ENCODE measurements around the gene BRINP3.

BRINP3 gene

DNA sequence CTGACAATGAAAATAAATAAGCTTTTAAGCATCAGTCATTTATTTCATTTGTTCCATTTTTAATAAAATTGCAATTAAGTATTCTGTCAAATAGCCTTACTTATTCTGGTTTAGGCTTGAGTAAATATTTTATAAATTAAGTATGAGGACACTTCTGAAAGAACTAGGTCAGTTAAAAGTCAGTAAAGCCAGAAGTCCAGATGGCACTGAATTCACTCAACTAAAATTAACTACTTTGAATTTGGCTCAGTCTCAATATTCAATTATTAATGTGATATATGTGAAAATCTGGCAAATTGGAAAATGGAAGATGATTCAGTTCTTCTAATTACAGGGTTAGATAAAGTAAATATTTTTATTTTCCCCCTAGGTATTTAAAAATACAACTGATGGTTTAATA is 174.2 kb downstream of the BRINP3 start:
- no peak overlapping the region for H2AFZ ChIP-seq (ENCODE audit: insufficient read depth, low read length, poor library complexity)
- no peak overlapping the region for H3K23ac ChIP-seq (ENCODE audit: low read length)
- no peaks in the 10 kb centered on the region for H3K27me3 ChIP-seq (ENCODE audit: insufficient read depth, low read length)
- no peak overlapping the region for H3K9ac ChIP-seq (ENCODE audit: low read length)
- H3K18ac ChIP-seq (ENCODE audit: low read length) = no peak overlapping the region
- no peaks in the 10 kb centered on the region for H3K9me3 ChIP-seq (ENCODE audit: insufficient read depth, low read depth, low read length)
- H3K79me1 ChIP-seq (ENCODE audit: low read length) = no peaks in the 10 kb centered on the region
- no peak overlapping the region for H3K4me3 ChIP-seq (ENCODE audit: low read depth, low read length)
- H3K36me3 ChIP-seq (ENCODE audit: control insufficient read depth in 1 of 2, insufficient read depth in 2 of 2, low read length in 2 of 2) = no peaks in the 10 kb centered on the region
- H2BK120ac ChIP-seq (ENCODE audit: insufficient read depth, low read length, poor library complexity) = no peak overlapping the region
- no peak overlapping the region for H2BK12ac ChIP-seq (ENCODE audit: low read length)
- H3K27ac ChIP-seq (ENCODE audit: low read depth, low read length) = no peak overlapping the region
- no peak overlapping the region for H2BK5ac ChIP-seq (ENCODE audit: low read depth, low read length, poor library complexity)
- H3K4me1 ChIP-seq (ENCODE audit: control insufficient read depth in 1 of 2, insufficient read depth in 2 of 2, low read length in 2 of 2) = no peaks in the 10 kb centered on the region
- H2AK5ac ChIP-seq (ENCODE audit: low read length) = no peak overlapping the region
- H3K79me2 ChIP-seq (ENCODE audit: control insufficient read depth, insufficient read depth, low read length, poor library complexity) = no peaks in the 10 kb centered on the region
- H4K8ac ChIP-seq (ENCODE audit: low read depth, low read length) = no peak overlapping the region
- DNase-seq = no peak
- H3K4ac ChIP-seq (ENCODE audit: low read depth, low read length) = no peak overlapping the region
- H4K12ac ChIP-seq (ENCODE audit: low read depth, low read length) = no peak overlapping the region
- no peak overlapping the region for H3K14ac ChIP-seq (ENCODE audit: low read length)
- no peak overlapping the region for H4K91ac ChIP-seq (ENCODE audit: low read depth, low read length)
- no peak overlapping the region for H3K4me2 ChIP-seq (ENCODE audit: low read length)

GRCh38 chr1:190296453-190296852 is 181.2 kb downstream of the BRINP3 start:
- H3K9ac ChIP-seq (ENCODE audit: low read length) = no peak overlapping the region
- no peak overlapping the region for H3K4ac ChIP-seq (ENCODE audit: low read depth, low read length)
- H2BK5ac ChIP-seq (ENCODE audit: low read depth, low read length, poor library complexity) = no peak overlapping the region
- no peaks in the 10 kb centered on the region for H3K36me3 ChIP-seq (ENCODE audit: control insufficient read depth in 1 of 2, insufficient read depth in 2 of 2, low read length in 2 of 2)
- H3K4me2 ChIP-seq (ENCODE audit: low read length) = no peak overlapping the region
- no peak overlapping the region for H2BK12ac ChIP-seq (ENCODE audit: low read length)
- no peak overlapping the region for H2AK5ac ChIP-seq (ENCODE audit: low read length)
- no peak overlapping the region for H2BK120ac ChIP-seq (ENCODE audit: insufficient read depth, low read length, poor library complexity)
- no peak overlapping the region for H3K18ac ChIP-seq (ENCODE audit: low read length)
- no peak overlapping the region for H4K91ac ChIP-seq (ENCODE audit: low read depth, low read length)
- DNase-seq = no peak
- no peak overlapping the region for H3K23ac ChIP-seq (ENCODE audit: low read length)
- H3K27me3 ChIP-seq (ENCODE audit: insufficient read depth, low read length) = no peaks in the 10 kb centered on the region
- H3K4me1 ChIP-seq (ENCODE audit: control insufficient read depth in 1 of 2, insufficient read depth in 2 of 2, low read length in 2 of 2) = no peaks in the 10 kb centered on the region
- no CpG with 5 or more reads among the region's 2 CpGs for WGBS (ENCODE audit: extremely low coverage, insufficient coverage, insufficient read length)
- no peaks in the 10 kb centered on the region for H3K9me3 ChIP-seq (ENCODE audit: insufficient read depth, low read depth, low read length)
- H3K79me2 ChIP-seq (ENCODE audit: control insufficient read depth, insufficient read depth, low read length, poor library complexity) = no peaks in the 10 kb centered on the region
- no peak overlapping the region for H3K14ac ChIP-seq (ENCODE audit: low read length)
- H4K8ac ChIP-seq (ENCODE audit: low read depth, low read length) = no peak overlapping the region
- no peak overlapping the region for H3K4me3 ChIP-seq (ENCODE audit: low read depth, low read length)
- H4K12ac ChIP-seq (ENCODE audit: low read depth, low read length) = no peak overlapping the region
- no peaks in the 10 kb centered on the region for H3K79me1 ChIP-seq (ENCODE audit: low read length)
- no peak overlapping the region for H2AFZ ChIP-seq (ENCODE audit: insufficient read depth, low read length, poor library complexity)
- H3K27ac ChIP-seq (ENCODE audit: low read depth, low read length) = no peak overlapping the region

DNA sequence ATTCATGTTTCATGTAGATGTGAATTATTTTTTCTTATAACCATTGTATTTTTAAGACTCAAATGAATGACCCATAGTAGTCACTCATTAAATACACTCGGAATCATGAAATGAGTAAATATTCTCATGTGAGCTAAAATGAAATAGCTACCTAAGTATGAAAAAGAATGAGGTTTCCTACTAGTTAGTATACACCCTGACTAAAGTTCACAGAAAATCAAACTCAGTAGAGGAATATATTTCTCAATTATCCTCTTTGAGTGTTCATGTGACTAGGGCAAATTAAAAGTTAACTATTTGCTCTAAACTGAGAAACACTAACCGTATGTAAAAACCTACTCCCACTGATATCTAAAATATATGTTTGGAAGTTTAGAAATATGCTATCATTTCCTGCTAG is 187.8 kb downstream of the BRINP3 start:
- Histone ChIP-seq H3K79me1 (ENCODE audit: low read length) (no peaks in the 10 kb centered on the region), H2BK120ac (ENCODE audit: insufficient read depth, low read length, poor library complexity) (no peak overlapping the region), H3K4me1 (ENCODE audit: control insufficient read depth in 1 of 2, insufficient read depth in 2 of 2, low read length in 2 of 2) (no peaks in the 10 kb centered on the region), H3K14ac (ENCODE audit: low read length) (no peak overlapping the region), H2AK5ac (ENCODE audit: low read length) (no peak overlapping the region), H3K4me3 (ENCODE audit: low read depth, low read length) (no peak overlapping the region), H2BK5ac (ENCODE audit: low read depth, low read length, poor library complexity) (no peak overlapping the region), H3K79me2 (ENCODE audit: control insufficient read depth, insufficient read depth, low read length, poor library complexity) (no peaks in the 10 kb centered on the region), H3K4ac (ENCODE audit: low read depth, low read length) (no peak overlapping the region), H4K12ac (ENCODE audit: low read depth, low read length) (no peak overlapping the region), H3K4me2 (ENCODE audit: low read length) (no peak overlapping the region), H3K23ac (ENCODE audit: low read length) (no peak overlapping the region), H2BK12ac (ENCODE audit: low read length) (no peak overlapping the region), H3K36me3 (ENCODE audit: control insufficient read depth in 1 of 2, insufficient read depth in 2 of 2, low read length in 2 of 2) (no peaks in the 10 kb centered on the region), H4K91ac (ENCODE audit: low read depth, low read length) (no peak overlapping the region), H3K9ac (ENCODE audit: low read length) (no peak overlapping the region), H3K27ac (ENCODE audit: low read depth, low read length) (no peak overlapping the region), H2AFZ (ENCODE audit: insufficient read depth, low read length, poor library complexity) (no peak overlapping the region), H3K9me3 (ENCODE audit: insufficient read depth, low read depth, low read length) (no peaks in the 10 kb centered on the region), H3K27me3 (ENCODE audit: insufficient read depth, low read length) (no peaks in the 10 kb centered on the region), H3K18ac (ENCODE audit: low read length) (no peak overlapping the region), H4K8ac (ENCODE audit: low read depth, low read length) (no peak overlapping the region)
- DNase-seq = no peak
- no CpG with 5 or more reads among the region's 2 CpGs for WGBS (ENCODE audit: extremely low coverage, insufficient coverage, insufficient read length)

DNA sequence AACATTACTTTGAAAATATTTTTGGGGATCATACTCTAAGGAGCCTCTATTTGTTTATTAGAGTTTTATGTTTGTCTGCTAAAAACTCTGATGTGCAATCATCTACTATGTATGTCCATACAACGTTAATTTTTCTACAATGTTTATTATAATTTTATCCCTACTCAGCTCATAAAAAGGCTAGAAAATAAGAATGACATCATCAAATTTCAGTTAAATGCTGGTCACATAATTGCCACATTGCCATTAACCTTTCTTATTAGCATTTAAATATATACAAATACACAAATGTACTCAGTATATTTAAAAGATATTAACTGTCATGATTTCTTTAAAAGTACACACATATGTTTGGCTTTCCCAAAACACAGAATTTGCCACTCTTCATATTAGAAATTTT is 191.6 kb downstream of the BRINP3 start:
- Histone ChIP-seq H4K12ac (ENCODE audit: low read depth, low read length) (no peak overlapping the region), H3K79me2 (ENCODE audit: control insufficient read depth, insufficient read depth, low read length, poor library complexity) (no peaks in the 10 kb centered on the region), H4K91ac (ENCODE audit: low read depth, low read length) (no peak overlapping the region), H3K14ac (ENCODE audit: low read length) (no peak overlapping the region), H3K4ac (ENCODE audit: low read depth, low read length) (no peak overlapping the region), H3K9ac (ENCODE audit: low read length) (no peak overlapping the region), H2BK12ac (ENCODE audit: low read length) (no peak overlapping the region), H3K4me3 (ENCODE audit: low read depth, low read length) (no peak overlapping the region), H4K8ac (ENCODE audit: low read depth, low read length) (no peak overlapping the region), H3K27ac (ENCODE audit: low read depth, low read length) (no peak overlapping the region), H3K36me3 (ENCODE audit: control insufficient read depth in 1 of 2, insufficient read depth in 2 of 2, low read length in 2 of 2) (no peaks in the 10 kb centered on the region), H3K18ac (ENCODE audit: low read length) (no peak overlapping the region), H3K4me1 (ENCODE audit: control insufficient read depth in 1 of 2, insufficient read depth in 2 of 2, low read length in 2 of 2) (no peaks in the 10 kb centered on the region), H3K23ac (ENCODE audit: low read length) (no peak overlapping the region), H3K27me3 (ENCODE audit: insufficient read depth, low read length) (no peaks in the 10 kb centered on the region), H3K4me2 (ENCODE audit: low read length) (no peak overlapping the region), H2AK5ac (ENCODE audit: low read length) (no peak overlapping the region), H2BK120ac (ENCODE audit: insufficient read depth, low read length, poor library complexity) (no peak overlapping the region), H2AFZ (ENCODE audit: insufficient read depth, low read length, poor library complexity) (no peak overlapping the region), H3K9me3 (ENCODE audit: insufficient read depth, low read depth, low read length) (no peaks in the 10 kb centered on the region), H3K79me1 (ENCODE audit: low read length) (no peaks in the 10 kb centered on the region), H2BK5ac (ENCODE audit: low read depth, low read length, poor library complexity) (no peak overlapping the region)
- no peak for DNase-seq
- no CpG with 5 or more reads among the region's 1 CpG for WGBS (ENCODE audit: extremely low coverage, insufficient coverage, insufficient read length)

DNA sequence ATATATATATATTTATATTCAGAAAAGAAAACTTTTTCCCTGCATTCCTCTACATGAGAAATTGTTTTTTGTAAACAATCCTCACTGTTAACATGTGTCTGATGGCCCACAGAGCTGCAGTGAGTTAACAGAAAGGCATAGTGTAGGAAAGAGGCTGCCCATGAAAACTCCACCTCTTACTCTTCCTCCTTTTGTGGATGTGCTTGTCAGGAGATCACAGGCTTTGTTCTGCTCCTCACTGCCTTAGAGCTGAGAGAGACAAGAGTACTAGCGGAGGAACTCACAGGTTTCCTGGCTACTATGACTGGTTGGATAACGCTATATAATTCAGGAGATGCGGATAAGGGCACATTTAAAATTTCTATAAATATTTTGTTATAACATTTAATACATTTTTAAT is 200.6 kb downstream of the BRINP3 start:
- Histone ChIP-seq H2BK12ac (ENCODE audit: low read length) (no peak overlapping the region), H3K27ac (ENCODE audit: low read depth, low read length) (no peak overlapping the region), H4K8ac (ENCODE audit: low read depth, low read length) (no peak overlapping the region), H4K12ac (ENCODE audit: low read depth, low read length) (no peak overlapping the region), H3K18ac (ENCODE audit: low read length) (no peak overlapping the region), H3K36me3 (ENCODE audit: control insufficient read depth in 1 of 2, insufficient read depth in 2 of 2, low read length in 2 of 2) (no peaks in the 10 kb centered on the region), H3K9me3 (ENCODE audit: insufficient read depth, low read depth, low read length) (no peaks in the 10 kb centered on the region), H3K4me1 (ENCODE audit: control insufficient read depth in 1 of 2, insufficient read depth in 2 of 2, low read length in 2 of 2) (no peaks in the 10 kb centered on the region), H2BK5ac (ENCODE audit: low read depth, low read length, poor library complexity) (no peak overlapping the region), H2BK120ac (ENCODE audit: insufficient read depth, low read length, poor library complexity) (no peak overlapping the region), H3K14ac (ENCODE audit: low read length) (no peak overlapping the region), H4K91ac (ENCODE audit: low read depth, low read length) (no peak overlapping the region), H3K9ac (ENCODE audit: low read length) (no peak overlapping the region), H3K4me3 (ENCODE audit: low read depth, low read length) (no peak overlapping the region), H3K4ac (ENCODE audit: low read depth, low read length) (no peak overlapping the region), H3K4me2 (ENCODE audit: low read length) (no peak overlapping the region), H2AFZ (ENCODE audit: insufficient read depth, low read length, poor library complexity) (no peak overlapping the region), H3K23ac (ENCODE audit: low read length) (no peak overlapping the region), H3K79me1 (ENCODE audit: low read length) (no peaks in the 10 kb centered on the region), H3K27me3 (ENCODE audit: insufficient read depth, low read length) (no peaks in the 10 kb centered on the region), H2AK5ac (ENCODE audit: low read length) (no peak overlapping the region), H3K79me2 (ENCODE audit: control insufficient read depth, insufficient read depth, low read length, poor library complexity) (no peaks in the 10 kb centered on the region)
- no peak for DNase-seq
- no CpG with 5 or more reads among the region's 3 CpGs for WGBS (ENCODE audit: extremely low coverage, insufficient coverage, insufficient read length)

Data from trophoblast cell (in vitro differentiated cells and primary cell).